Measurements from ENCODE around the gene KCNIP1.

DNA sequence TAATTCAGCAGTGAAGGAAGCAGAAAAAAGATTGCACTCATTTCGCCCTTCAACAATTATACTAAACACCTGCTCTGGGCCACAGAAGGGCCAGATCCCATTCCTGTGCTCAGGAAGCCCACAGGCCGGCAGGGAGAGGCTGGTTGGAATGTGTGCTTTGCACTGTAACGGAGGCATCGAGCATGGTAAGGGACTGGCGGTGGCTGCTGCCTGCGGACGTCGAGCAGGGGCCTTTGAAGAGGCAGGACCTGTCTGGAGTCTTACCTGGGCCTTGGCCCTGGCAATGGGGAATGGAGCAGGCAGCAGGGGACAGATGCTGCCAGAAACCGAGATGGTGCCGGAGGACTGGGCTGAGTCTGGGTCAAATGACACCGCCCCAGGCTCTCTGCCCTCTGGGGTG, 97.8 kb downstream of the KCNIP1 start:
- TF ChIP-seq, protein P1, sequence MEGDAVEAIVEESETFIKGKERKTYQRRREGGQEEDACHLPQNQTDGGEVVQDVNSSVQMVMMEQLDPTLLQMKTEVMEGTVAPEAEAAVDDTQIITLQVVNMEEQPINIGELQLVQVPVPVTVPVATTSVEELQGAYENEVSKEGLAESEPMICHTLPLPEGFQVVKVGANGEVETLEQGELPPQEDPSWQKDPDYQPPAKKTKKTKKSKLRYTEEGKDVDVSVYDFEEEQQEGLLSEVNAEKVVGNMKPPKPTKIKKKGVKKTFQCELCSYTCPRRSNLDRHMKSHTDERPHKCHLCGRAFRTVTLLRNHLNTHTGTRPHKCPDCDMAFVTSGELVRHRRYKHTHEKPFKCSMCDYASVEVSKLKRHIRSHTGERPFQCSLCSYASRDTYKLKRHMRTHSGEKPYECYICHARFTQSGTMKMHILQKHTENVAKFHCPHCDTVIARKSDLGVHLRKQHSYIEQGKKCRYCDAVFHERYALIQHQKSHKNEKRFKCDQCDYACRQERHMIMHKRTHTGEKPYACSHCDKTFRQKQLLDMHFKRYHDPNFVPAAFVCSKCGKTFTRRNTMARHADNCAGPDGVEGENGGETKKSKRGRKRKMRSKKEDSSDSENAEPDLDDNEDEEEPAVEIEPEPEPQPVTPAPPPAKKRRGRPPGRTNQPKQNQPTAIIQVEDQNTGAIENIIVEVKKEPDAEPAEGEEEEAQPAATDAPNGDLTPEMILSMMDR (IDR thresholded peaks at IDR 0.05) = no peak
- TF ChIP-seq POLR2A (IDR thresholded peaks at IDR 0.05) = no peak
- TF ChIP-seq POLR2AphosphoS5 (IDR thresholded peaks at IDR 0.05) = no peak
